ENCODE results near the gene ZNF850.
"Not testable (repeated sequence)": the region's sequence is repeated elsewhere in the genome, so short reads cannot be mapped to it uniquely, and the experiment has no call there.

Gene ZNF850

DNA sequence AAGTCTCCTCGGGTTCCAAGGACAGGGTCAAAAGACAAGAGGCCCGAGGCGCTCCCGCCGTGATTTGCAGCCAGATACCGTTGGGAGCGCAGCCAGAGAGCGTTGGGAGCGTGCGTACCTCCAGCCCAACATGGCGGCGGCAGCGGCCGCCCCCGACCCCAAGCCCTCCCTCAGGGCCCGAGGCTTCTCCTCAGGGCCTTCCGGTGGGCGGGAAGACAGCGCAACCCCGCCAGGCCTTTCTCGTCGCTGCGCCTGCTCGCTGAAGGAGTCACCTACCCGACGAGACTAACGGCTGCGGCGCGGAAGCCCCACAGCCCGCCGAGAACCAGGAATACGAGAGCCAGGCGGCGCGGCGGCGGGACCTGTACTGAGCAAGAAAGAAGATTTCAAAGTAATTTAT, 3.2 kb upstream of the ZNF850 start:
- H3K4me3 ChIP-seq (ENCODE audit: low read depth, low read length), result no peak overlapping the region
- TF ChIP-seq, protein P1, sequence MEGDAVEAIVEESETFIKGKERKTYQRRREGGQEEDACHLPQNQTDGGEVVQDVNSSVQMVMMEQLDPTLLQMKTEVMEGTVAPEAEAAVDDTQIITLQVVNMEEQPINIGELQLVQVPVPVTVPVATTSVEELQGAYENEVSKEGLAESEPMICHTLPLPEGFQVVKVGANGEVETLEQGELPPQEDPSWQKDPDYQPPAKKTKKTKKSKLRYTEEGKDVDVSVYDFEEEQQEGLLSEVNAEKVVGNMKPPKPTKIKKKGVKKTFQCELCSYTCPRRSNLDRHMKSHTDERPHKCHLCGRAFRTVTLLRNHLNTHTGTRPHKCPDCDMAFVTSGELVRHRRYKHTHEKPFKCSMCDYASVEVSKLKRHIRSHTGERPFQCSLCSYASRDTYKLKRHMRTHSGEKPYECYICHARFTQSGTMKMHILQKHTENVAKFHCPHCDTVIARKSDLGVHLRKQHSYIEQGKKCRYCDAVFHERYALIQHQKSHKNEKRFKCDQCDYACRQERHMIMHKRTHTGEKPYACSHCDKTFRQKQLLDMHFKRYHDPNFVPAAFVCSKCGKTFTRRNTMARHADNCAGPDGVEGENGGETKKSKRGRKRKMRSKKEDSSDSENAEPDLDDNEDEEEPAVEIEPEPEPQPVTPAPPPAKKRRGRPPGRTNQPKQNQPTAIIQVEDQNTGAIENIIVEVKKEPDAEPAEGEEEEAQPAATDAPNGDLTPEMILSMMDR (IDR thresholded peaks at IDR 0.05; ENCODE audit: control insufficient read depth, extremely low read depth, insufficient read depth), result no peak
- DNase-seq (ENCODE audit: low read depth), result no peak

DNA sequence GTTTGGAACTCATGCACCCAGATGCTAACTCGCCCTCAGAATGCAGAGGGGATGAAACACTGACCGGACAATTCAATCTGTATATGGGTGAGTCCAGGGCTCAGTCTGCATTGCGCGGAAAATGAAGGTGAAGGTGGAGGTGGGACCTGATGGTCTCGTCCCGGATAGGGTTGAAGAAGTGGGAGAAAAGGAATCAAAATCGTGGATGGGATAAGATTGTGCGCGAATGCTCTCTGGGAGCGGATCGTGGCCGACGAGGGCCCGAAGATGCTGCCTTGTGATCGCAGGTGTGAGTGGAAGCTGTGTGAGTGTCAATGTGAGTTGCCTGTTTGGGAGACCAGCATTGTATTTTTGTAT, 594 bp upstream of the ZNF850 start:
- no peak for DNase-seq (ENCODE audit: low read depth)
- TF ChIP-seq, protein P1 (IDR thresholded peaks at IDR 0.05; ENCODE audit: control insufficient read depth, extremely low read depth, insufficient read depth), result no peak
- peak overlapping the region; percentile 92 for H3K4me3 ChIP-seq (ENCODE audit: low read depth, low read length)

DNA sequence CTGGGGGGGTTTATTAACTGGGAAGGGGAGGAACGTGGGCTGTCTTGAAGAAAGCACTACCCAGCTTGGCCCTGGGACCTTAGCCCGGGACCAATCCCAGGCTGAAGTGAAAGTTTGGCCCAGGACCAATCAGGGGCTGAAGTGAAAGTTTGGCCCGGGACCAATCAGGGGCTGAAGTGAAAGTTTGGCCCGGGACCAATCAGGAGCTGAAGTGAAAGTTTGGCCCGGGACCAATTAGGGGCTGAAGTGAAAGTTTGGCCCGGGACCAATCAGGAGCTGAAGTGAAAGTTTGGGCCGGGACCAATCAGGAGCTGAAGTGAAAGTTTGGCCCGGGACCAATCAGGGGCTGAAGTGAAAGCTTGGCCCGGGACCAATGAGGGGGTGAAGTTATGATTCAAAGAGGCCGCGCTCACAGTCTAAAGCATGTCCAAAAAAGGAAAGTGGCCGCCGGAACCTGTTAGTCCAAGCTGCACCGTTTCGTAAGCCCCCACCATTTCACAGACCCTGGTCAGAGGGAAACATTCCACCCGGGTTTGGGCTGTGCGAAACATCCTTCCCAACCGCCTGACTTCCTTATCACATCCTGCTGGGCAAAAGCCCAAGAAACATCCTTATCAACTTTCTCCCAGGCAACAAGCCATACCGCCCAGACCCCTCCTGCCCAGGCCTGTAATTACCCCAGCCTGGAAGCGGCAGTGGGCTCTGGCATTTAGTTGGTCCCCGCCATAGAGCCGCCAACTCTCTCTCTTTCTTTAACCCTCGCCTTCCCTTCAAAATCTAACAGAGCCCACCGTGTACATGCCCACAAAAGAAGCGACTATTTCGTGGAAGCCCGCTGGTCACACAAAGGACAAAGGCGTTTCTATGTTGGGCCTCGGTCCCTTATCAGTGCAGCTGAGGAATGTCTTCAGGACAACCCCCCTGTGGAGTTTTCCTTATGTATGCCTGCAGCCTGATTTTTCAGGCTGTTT, 1.1 kb downstream of the ZNF850 start:
- peak; percentile 66 for DNase-seq (ENCODE audit: low read depth)
- peak overlapping the region; percentile 92 for H3K4me3 ChIP-seq (ENCODE audit: low read depth, low read length)
- TF ChIP-seq, protein P1 (IDR thresholded peaks at IDR 0.05; ENCODE audit: control insufficient read depth, extremely low read depth, insufficient read depth), result no peak

DNA sequence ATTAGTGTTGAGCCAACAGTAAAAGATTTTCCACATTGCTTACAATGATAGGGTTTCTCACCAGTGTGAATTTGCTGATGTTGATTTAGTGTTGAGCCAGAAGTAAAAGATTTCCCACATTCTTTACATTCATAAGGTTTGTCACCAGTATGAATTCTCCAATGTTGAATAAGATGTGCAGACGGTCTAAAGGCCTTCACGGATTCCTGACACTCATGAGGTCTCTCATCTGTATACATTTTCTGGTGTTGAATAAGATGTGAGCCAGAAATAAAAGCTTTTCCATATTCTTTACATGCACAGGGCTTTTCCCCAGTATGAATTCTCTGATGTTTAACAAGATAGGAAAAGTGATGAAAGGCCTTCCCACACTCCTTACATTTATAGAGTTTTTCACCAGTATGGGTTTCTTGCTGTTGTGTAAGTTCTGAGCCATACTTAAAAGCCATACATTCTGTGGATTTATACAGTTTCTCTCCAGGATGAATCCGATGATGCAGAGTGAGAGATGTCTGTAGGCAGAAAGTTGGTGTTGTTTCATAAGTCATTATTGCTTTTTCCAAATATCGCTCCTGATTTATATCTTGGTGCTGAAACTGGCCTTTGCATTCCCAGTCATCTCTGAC, 22.4 kb downstream of the ZNF850 start:
- no peak overlapping the region for H3K4me3 ChIP-seq (ENCODE audit: low read depth, low read length)
- TF ChIP-seq, protein P1 (IDR thresholded peaks at IDR 0.05; ENCODE audit: control insufficient read depth, extremely low read depth, insufficient read depth), result no peak
- no peak for DNase-seq (ENCODE audit: low read depth)

DNA sequence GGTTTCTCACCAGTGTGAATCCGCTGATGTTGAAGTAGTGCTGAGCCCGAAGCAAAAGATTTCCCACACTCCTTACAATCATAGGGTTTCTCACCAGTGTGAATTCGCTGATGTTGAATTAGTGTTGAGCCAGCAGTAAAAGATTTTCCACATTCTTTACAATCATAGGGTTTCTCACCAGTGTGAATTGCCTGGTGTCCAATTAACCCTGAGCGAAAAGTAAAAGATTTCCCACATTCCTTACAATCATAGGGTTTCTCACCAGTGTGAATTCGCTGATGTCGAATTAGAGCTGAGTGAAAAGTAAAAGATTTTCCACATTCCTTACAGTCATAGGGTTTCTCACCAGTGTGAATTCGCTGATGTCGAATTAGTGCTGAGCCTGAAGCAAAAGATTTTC, 23.0 kb downstream of the ZNF850 start:
- DNase-seq (ENCODE audit: low read depth); H3K4me3 ChIP-seq (ENCODE audit: low read depth, low read length): not testable (repeated sequence)

DNA sequence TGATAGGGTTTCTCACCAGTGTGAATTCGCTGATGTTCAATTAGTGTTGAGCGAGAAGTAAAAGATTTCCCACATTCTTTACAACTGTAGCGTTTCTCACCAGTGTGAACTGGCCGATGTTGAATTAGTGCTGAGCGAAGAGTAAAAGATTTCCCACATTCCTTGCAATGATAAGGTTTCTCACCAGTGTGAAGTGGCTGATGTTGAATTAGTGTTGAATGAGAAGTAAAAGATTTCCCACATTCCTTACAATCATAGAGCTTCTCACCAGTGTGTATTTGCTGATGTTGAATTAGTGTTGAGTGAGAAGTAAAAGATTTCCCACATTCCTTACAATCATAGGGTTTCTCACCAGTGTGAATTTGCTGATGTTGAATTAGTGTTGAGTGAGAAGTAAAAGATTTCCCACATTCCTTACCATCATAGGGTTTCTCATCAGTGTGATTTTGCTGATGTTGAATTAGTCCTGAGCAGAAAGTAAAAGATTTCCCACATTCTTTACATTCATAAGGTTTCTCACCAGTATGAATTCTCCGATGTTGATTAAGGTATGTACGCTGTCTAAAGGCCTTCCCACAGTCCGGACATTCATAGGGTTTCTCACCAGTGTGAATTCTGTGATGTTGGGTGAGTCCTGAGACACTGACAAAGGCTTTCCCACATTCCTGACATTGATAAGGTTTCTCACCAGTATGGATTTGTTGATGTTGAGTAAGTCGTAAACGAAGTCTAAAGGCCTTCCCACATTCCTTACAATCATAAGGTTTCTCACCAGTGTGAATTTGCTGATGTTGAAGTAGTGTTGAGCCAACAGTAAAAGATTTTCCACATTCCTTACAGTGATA, 24.0 kb downstream of the ZNF850 start:
- no peak for DNase-seq (ENCODE audit: low read depth)
- H3K4me3 ChIP-seq (ENCODE audit: low read depth, low read length), result no peak overlapping the region
- TF ChIP-seq, protein P1 (IDR thresholded peaks at IDR 0.05; ENCODE audit: control insufficient read depth, extremely low read depth, insufficient read depth), result no peak

DNA sequence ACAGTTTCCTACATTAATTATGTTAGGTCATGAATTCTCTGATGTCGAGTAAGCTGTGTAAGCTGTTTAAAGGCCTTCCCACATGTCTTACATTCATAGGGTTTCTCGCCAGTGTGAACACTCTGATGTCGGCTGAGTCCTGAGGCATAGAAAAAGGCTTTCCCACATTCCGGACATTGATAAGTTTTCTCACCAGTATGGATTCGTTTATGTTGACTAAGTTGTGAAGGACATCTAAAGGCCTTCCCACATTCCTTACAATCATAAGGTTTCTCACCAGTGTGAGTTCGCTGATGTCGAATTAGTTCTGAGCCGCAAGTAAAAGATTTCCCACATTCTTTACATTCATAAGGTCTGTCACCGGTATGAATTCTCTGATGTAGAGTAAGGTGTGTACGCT, 24.9 kb downstream of the ZNF850 start:
- no peak for DNase-seq (ENCODE audit: low read depth)
- TF ChIP-seq, protein P1 (IDR thresholded peaks at IDR 0.05; ENCODE audit: control insufficient read depth, extremely low read depth, insufficient read depth), result no peak
- no peak overlapping the region for H3K4me3 ChIP-seq (ENCODE audit: low read depth, low read length)

Measured in LNCaP clone FGC (cell line).